Measurements from ENCODE around the gene DHRSX.

Gene DHRSX

DNA sequence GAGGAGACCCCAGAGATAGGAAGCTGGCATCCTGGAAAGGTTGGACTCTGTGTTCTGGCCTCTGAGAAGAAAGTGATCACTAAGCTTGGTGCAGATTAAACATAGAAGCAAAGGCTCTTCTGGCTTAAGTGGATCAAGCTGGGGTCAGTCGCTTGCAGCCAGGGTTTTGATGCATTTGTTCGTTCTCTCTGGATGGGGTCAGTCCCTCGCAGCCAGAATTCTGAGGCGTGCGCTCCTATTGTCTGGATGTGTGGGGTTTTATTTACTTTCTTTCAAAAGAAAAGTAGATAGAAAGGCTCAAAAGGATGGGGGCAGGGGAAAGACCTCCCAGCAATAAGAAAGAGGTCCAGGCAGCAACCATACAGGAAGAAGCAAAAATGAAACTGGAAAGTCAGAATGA lies 152.6 kb downstream of the DHRSX start:
- DNase-seq (ENCODE audit: low read depth, low spot score): no peak
- no peaks in the 10 kb centered on the region for H3K36me3 ChIP-seq (ENCODE audit: insufficient read depth, low read length)
- no peaks in the 10 kb centered on the region for H3K9me3 ChIP-seq (ENCODE audit: low read depth, low read length)
- no peak overlapping the region for H3K27ac ChIP-seq
- no peak overlapping the region for H3K9ac ChIP-seq (ENCODE audit: insufficient read length)
- TF ChIP-seq EZH2 (IDR thresholded peaks at IDR 0.05) (no peak), POLR2AphosphoS5 (IDR thresholded peaks at IDR 0.05; ENCODE audit: borderline replicate concordance, low read depth, low read length) (no peak), FOXP2 (optimal IDR thresholded peaks at IDR 0.05; ENCODE audit: control extremely low read depth, extremely low read length, insufficient read depth) (no peak)
- H3K4me3 ChIP-seq: no peak overlapping the region

DNA sequence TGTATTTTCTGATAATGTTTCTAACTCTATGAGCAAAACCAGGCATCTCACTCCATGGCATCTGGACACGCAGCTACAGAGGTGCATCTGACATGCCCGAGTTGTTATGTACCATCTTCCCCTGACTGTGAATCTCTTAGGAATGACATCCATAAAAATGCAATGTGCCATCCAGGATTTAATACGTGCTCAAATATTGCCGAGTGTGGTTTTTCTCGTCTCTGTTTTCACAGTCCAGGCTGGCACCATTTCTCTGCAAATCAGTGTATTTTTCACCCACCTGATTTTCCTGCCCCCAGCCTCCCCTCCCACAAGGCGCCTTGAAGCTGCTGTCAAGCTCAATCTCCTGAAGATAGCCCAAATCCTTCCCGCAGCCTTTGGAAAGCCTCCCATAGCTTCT lies 154.6 kb downstream of the DHRSX start:
- Histone ChIP-seq H3K36me3 (ENCODE audit: insufficient read depth, low read length) (no peaks in the 10 kb centered on the region), H3K27ac (no peak overlapping the region), H3K4me3 (no peak overlapping the region), H3K9ac (ENCODE audit: insufficient read length) (no peak overlapping the region), H3K9me3 (ENCODE audit: low read depth, low read length) (no peaks in the 10 kb centered on the region)
- DNase-seq (ENCODE audit: low read depth, low spot score): no peak
- TF ChIP-seq FOXP2 (optimal IDR thresholded peaks at IDR 0.05; ENCODE audit: control extremely low read depth, extremely low read length, insufficient read depth): no peak
- no peak for TF ChIP-seq POLR2AphosphoS5 (IDR thresholded peaks at IDR 0.05; ENCODE audit: borderline replicate concordance, low read depth, low read length)
- no peak for TF ChIP-seq EZH2 (IDR thresholded peaks at IDR 0.05)

DNA sequence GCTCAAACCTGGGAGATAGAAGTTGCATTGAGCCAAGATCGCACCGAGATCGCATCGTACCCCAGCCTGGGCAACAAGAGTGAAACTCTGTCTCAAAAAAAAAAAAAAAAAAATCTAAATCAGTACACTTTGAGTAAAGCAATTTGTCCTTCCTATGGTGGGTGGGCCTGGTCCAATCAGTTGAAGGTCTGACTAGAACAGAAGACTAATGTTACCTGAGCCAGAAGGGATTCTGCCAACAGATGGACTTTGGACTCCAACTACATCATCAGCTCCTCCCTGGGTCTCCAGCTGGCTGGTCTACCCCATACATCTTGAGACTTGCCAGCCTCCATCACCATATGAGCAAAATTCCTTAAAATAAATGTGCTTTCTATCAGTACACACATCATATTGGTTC lies 155.2 kb downstream of the DHRSX start:
- Histone ChIP-seq H3K36me3 (ENCODE audit: insufficient read depth, low read length) (no peaks in the 10 kb centered on the region), H3K9me3 (ENCODE audit: low read depth, low read length) (no peaks in the 10 kb centered on the region), H3K9ac (ENCODE audit: insufficient read length) (no peak overlapping the region), H3K4me3 (no peak overlapping the region), H3K27ac (no peak overlapping the region)
- no peak for TF ChIP-seq EZH2 (IDR thresholded peaks at IDR 0.05)
- TF ChIP-seq POLR2AphosphoS5 (IDR thresholded peaks at IDR 0.05; ENCODE audit: borderline replicate concordance, low read depth, low read length): no peak
- TF ChIP-seq FOXP2 (optimal IDR thresholded peaks at IDR 0.05; ENCODE audit: control extremely low read depth, extremely low read length, insufficient read depth): no peak
- DNase-seq (ENCODE audit: low read depth, low spot score): no peak

DNA sequence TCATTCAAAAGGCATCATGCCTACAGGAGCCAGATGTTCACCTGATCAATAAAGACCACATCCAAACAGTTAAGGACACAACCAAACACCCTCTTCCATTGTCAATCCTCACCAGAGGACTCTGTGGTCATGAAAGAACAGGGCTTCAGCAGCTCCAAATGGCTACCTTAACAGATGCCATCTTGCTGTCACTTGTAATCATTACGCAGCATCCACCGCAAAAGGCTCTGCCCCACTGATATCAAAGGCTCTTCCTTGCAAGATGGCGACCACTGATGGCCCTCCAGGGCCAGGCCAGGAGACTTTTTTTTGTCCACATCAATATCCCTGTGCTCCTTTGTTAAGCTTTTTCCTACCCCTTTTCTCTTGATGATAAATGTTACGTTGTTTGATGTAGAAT lies 157.4 kb downstream of the DHRSX start:
- H3K27ac ChIP-seq: no peak overlapping the region

DNA sequence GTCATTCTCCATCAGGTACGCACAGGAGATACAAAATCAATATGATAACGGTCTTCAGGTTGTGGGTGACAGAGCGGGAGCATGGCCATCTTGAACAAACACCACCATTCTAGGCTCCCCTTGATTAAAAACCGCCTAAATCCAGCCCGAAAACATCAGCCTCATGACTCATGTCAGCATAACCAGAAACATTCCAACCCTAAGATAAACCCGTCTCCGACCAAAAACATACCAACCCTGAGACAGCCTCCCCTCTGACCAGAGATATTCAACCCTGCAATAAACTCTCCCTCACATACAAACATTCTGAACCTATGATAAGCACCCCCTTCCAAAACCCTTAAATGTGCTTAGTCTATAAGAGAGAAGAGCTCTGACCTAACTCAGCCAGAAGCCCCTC lies 157.9 kb downstream of the DHRSX start:
- TF ChIP-seq EZH2 (IDR thresholded peaks at IDR 0.05): no peak
- TF ChIP-seq FOXP2 (optimal IDR thresholded peaks at IDR 0.05; ENCODE audit: control extremely low read depth, extremely low read length, insufficient read depth): no peak
- no peak for TF ChIP-seq POLR2AphosphoS5 (IDR thresholded peaks at IDR 0.05; ENCODE audit: borderline replicate concordance, low read depth, low read length)

More for the DNA sequence above, 157.4 kb downstream of the DHRSX start:
- Histone ChIP-seq H3K9me3 (ENCODE audit: low read depth, low read length) (no peaks in the 10 kb centered on the region), H3K9ac (ENCODE audit: insufficient read length) (no peak overlapping the region), H3K4me3 (no peak overlapping the region), H3K36me3 (ENCODE audit: insufficient read depth, low read length) (no peaks in the 10 kb centered on the region)
- DNase-seq (ENCODE audit: low read depth, low spot score): no peak
- TF ChIP-seq EZH2 (IDR thresholded peaks at IDR 0.05): no peak
- TF ChIP-seq POLR2AphosphoS5 (IDR thresholded peaks at IDR 0.05; ENCODE audit: borderline replicate concordance, low read depth, low read length): no peak
- no peak for TF ChIP-seq FOXP2 (optimal IDR thresholded peaks at IDR 0.05; ENCODE audit: control extremely low read depth, extremely low read length, insufficient read depth)

DNA sequence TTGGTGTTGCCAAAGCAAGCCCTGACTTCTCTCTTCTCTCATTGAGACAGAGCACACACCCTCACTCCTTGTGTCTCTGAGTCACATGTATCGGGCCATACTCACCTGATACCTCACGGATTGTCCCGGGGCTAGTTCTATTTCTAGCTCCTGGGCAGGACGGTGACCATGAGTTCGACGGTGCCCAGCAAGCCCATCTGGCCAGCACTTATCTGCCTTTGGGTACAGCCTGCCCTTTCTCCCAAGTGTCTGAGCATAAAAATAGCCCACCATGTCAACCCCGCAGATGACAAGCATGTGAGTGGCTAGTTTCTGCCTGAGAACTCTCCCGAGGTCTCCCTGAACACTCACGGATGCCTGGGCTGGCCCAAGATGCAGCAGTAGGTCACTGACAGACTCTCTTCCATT lies 158.5 kb downstream of the DHRSX start:
- H3K36me3 ChIP-seq (ENCODE audit: insufficient read depth, low read length): no peaks in the 10 kb centered on the region
- no peak for DNase-seq (ENCODE audit: low read depth, low spot score)
- H3K27ac ChIP-seq: no peak overlapping the region
- no peak overlapping the region for H3K4me3 ChIP-seq
- H3K9ac ChIP-seq (ENCODE audit: insufficient read length): no peak overlapping the region
- H3K9me3 ChIP-seq (ENCODE audit: low read depth, low read length): no peaks in the 10 kb centered on the region
- TF ChIP-seq EZH2 (IDR thresholded peaks at IDR 0.05) (no peak), POLR2AphosphoS5 (IDR thresholded peaks at IDR 0.05; ENCODE audit: borderline replicate concordance, low read depth, low read length) (no peak), FOXP2 (optimal IDR thresholded peaks at IDR 0.05; ENCODE audit: control extremely low read depth, extremely low read length, insufficient read depth) (no peak)

More for the DNA sequence above, 157.9 kb downstream of the DHRSX start:
- no peak overlapping the region for H3K27ac ChIP-seq
- no peaks in the 10 kb centered on the region for H3K9me3 ChIP-seq (ENCODE audit: low read depth, low read length)
- no peak overlapping the region for H3K4me3 ChIP-seq
- no peaks in the 10 kb centered on the region for H3K36me3 ChIP-seq (ENCODE audit: insufficient read depth, low read length)
- H3K9ac ChIP-seq (ENCODE audit: insufficient read length): no peak overlapping the region
- DNase-seq (ENCODE audit: low read depth, low spot score): no peak

DNA sequence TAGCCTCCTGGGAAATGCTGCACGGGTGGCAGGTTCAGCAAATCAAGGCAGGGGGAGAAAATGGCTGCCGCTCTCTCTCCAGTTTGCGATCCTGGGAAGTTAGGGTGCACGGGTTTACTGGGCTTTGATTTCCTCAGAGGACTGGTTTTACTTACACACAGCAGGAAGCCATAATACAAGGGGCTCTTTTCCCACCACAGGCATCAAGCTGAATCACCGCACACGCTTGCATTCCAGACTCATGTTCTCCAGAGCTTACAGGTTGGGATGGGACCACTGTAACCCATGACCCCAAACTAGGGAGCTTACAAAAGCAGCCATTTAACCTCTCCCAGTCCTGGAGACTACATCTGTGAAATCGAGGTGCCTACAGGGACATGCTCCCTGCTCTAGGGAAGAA lies 159.8 kb downstream of the DHRSX start:
- no peaks in the 10 kb centered on the region for H3K36me3 ChIP-seq (ENCODE audit: insufficient read depth, low read length)
- H3K27ac ChIP-seq: no peak overlapping the region
- TF ChIP-seq FOXP2 (optimal IDR thresholded peaks at IDR 0.05; ENCODE audit: control extremely low read depth, extremely low read length, insufficient read depth) (no peak), POLR2AphosphoS5 (IDR thresholded peaks at IDR 0.05; ENCODE audit: borderline replicate concordance, low read depth, low read length) (no peak), EZH2 (IDR thresholded peaks at IDR 0.05) (no peak)
- H3K9ac ChIP-seq (ENCODE audit: insufficient read length): no peak overlapping the region
- H3K4me3 ChIP-seq: no peak overlapping the region
- H3K9me3 ChIP-seq (ENCODE audit: low read depth, low read length): no peaks in the 10 kb centered on the region
- DNase-seq (ENCODE audit: low read depth, low spot score): no peak

DNA sequence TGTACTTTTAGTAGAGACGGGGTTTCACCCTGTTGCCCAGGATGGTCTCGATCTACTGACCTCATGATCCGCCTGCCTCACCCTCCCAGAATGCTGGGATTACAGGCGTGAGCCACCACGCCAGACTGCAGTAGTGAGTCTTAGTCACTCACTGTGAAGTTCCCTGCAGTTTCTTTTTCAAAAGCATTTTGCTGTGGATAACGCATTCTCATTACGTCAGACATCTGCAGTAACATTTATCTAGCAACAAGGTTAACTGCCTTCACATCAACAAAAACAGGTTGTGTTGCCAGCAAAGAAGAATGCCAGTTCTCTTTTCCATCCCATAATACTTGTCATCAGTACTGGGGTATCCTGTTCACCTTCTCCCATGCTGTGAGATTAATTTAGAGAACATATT lies 164.6 kb downstream of the DHRSX start:
- Histone ChIP-seq H3K27ac (no peak overlapping the region), H3K9ac (ENCODE audit: insufficient read length) (no peak overlapping the region), H3K9me3 (ENCODE audit: low read depth, low read length) (no peaks in the 10 kb centered on the region), H3K4me3 (no peak overlapping the region), H3K36me3 (ENCODE audit: insufficient read depth, low read length) (no peaks in the 10 kb centered on the region)
- TF ChIP-seq EZH2 (IDR thresholded peaks at IDR 0.05): no peak
- TF ChIP-seq FOXP2 (optimal IDR thresholded peaks at IDR 0.05; ENCODE audit: control extremely low read depth, extremely low read length, insufficient read depth): no peak
- TF ChIP-seq POLR2AphosphoS5 (IDR thresholded peaks at IDR 0.05; ENCODE audit: borderline replicate concordance, low read depth, low read length): no peak
- no peak for DNase-seq (ENCODE audit: low read depth, low spot score)

DNA sequence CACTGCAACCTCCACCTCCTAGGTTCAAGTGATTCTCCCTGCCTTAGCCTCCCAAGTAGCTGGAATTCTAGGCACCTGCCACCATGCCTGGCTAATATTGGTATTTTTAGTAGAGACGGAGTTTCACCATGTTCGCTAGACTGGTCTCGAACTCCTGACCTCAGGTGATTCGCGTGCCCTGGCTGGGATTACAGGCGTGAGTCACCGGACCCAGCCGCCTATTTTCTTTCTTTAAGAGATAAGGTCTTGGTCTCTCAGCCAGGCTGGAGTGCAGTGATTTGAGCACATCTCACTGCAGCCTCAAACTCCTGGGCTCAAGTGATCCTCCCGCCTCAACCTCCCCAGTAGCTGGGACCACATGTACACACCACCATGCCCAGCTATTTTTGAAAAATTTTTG lies 166.5 kb downstream of the DHRSX start:
- no peak overlapping the region for H3K27ac ChIP-seq
- H3K4me3 ChIP-seq: no peak overlapping the region
- TF ChIP-seq POLR2AphosphoS5 (IDR thresholded peaks at IDR 0.05; ENCODE audit: borderline replicate concordance, low read depth, low read length) (no peak), FOXP2 (optimal IDR thresholded peaks at IDR 0.05; ENCODE audit: control extremely low read depth, extremely low read length, insufficient read depth) (no peak), EZH2 (IDR thresholded peaks at IDR 0.05) (no peak)
- DNase-seq (ENCODE audit: low read depth, low spot score): no peak
- no peak overlapping the region for H3K9ac ChIP-seq (ENCODE audit: insufficient read length)
- H3K9me3 ChIP-seq (ENCODE audit: low read depth, low read length): no peaks in the 10 kb centered on the region
- H3K36me3 ChIP-seq (ENCODE audit: insufficient read depth, low read length): no peaks in the 10 kb centered on the region

All from SK-N-MC (cell line).